Erythroblast (primary cell): Measurements from ENCODE around the gene PPIL6.

Source experiments
- GATA1 ChIP-seq: IDR thresholded peaks from 2 replicates; pipeline ENCODE4 v1.6.1; 2011; ENCODE audit warnings: low read depth, mild to moderate bottlenecking, control low read depth, low read length, moderate library complexity
- POLR2A ChIP-seq: IDR thresholded peaks from 2 replicates; pipeline ENCODE4 v1.6.1; 2011; ENCODE audit warnings: mild to moderate bottlenecking, low read length

DNA sequence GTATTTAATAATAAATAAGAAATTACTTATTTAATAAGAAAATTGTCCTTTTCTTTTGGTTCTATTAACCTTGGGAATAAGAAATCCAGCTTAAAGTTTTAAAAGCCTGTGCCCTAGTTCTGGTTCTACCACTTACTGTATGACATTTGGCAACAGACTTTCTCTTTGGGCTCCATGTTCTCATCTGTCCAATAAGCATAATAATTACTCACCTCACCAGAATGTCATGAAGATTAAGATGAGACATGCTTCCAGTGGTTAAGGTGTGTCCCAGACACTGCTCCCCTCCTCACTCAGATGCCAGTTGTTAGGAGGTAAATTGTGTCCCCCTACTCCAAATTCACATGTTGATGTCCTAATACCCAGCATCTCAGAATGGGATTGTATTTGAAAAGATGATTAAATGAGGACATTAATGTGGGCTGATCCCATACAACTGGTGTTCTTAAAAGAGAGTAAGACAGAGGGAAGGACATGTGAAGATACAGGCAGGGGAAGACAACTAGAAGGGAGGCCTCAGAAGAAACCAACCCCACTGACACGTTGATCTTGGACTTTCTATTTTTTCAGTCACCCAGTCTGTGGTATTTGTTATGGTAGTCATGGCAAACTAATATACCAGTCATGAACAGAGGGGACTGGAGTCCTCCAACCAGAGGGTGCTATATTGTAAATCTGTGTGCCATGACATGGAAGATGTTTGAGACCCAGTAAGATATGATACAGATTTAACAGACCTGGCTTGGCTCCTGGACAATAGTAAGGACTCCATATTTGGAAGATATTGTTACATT is 21.5 kb upstream of the PPIL6 start:
- TF ChIP-seq POLR2A = no peak
- no peak for TF ChIP-seq GATA1
